ENCODE data around the gene CD200R1L.

DNA sequence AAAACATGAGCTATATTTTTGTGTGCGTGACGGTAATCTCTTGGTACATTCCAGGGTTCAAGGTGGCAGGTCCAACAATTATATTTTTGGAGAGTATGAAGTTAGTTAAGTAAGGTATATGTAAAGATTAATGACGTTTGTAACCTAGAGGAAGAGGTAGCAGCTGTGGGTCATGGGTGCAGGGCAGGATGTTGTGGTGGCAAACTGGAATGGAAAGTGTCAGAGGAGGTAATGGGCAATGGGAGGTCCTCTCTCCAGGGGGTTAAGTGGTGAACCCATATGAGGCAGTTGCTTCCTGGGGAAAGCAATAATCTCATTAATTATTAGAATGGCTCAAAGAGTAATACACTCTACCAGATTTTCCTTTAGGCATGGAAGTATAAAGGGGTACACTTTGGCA is 1.0 kb upstream of the CD200R1L start:
- TF ChIP-seq, protein P1, sequence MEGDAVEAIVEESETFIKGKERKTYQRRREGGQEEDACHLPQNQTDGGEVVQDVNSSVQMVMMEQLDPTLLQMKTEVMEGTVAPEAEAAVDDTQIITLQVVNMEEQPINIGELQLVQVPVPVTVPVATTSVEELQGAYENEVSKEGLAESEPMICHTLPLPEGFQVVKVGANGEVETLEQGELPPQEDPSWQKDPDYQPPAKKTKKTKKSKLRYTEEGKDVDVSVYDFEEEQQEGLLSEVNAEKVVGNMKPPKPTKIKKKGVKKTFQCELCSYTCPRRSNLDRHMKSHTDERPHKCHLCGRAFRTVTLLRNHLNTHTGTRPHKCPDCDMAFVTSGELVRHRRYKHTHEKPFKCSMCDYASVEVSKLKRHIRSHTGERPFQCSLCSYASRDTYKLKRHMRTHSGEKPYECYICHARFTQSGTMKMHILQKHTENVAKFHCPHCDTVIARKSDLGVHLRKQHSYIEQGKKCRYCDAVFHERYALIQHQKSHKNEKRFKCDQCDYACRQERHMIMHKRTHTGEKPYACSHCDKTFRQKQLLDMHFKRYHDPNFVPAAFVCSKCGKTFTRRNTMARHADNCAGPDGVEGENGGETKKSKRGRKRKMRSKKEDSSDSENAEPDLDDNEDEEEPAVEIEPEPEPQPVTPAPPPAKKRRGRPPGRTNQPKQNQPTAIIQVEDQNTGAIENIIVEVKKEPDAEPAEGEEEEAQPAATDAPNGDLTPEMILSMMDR (conservative IDR thresholded peaks at IDR 0.05; ENCODE audit: low read depth, low read length) = no peak
- TF ChIP-seq POLR2A (IDR thresholded peaks at IDR 0.05; ENCODE audit: low read depth, low read length) (no peak), SMC3 (IDR thresholded peaks at IDR 0.05; ENCODE audit: low read depth, low read length) (no peak), RAD21 (IDR thresholded peaks at IDR 0.05; ENCODE audit: low read length) (no peak)
- TF ChIP-seq, protein P2, sequence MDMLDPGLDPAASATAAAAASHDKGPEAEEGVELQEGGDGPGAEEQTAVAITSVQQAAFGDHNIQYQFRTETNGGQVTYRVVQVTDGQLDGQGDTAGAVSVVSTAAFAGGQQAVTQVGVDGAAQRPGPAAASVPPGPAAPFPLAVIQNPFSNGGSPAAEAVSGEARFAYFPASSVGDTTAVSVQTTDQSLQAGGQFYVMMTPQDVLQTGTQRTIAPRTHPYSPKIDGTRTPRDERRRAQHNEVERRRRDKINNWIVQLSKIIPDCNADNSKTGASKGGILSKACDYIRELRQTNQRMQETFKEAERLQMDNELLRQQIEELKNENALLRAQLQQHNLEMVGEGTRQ (IDR thresholded peaks at IDR 0.05; ENCODE audit: low read depth, low read length) = no peak
